Astrocyte (in vitro differentiated cells and primary cell): ENCODE measurements around the gene EGFR.

ENCODE experiments used
- EZH2 ChIP-seq: IDR thresholded peaks from 2 replicates; pipeline ENCODE4 v1.6.1; 2012; ENCODE audit warnings: mild to moderate bottlenecking, low read length, inconsistent platforms; ENCODE audit not compliant: insufficient read depth
- TF ChIP-seq, protein P1 (sequence below): IDR thresholded peaks from 2 replicates; pipeline ENCODE4 v1.5.1; 2011; ENCODE audit warnings: low read depth, mild to moderate bottlenecking, inconsistent platforms, low read length, moderate library complexity; ENCODE audit not compliant: insufficient read depth

DNA sequence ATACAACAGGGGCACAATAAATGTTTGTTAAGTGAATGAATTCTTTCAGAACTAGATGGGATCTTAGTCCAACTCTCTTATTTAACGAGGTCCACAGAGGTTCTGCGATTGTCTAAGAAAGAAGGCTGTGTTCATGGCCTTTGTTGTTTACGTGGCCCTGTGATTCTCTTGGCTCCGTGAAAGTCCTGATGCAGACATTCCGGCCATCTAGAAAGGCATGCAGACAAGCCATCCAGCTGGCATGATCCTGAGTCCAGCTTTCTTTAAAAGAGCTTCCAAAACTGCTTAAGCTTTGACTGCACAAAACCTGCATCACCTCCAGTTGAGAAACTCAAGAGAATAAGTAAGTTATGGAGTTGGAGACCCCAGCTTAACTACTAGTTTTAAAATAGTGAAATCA, 26.0 kb downstream of the EGFR start:
- no peak for TF ChIP-seq EZH2
- TF ChIP-seq, protein P1, sequence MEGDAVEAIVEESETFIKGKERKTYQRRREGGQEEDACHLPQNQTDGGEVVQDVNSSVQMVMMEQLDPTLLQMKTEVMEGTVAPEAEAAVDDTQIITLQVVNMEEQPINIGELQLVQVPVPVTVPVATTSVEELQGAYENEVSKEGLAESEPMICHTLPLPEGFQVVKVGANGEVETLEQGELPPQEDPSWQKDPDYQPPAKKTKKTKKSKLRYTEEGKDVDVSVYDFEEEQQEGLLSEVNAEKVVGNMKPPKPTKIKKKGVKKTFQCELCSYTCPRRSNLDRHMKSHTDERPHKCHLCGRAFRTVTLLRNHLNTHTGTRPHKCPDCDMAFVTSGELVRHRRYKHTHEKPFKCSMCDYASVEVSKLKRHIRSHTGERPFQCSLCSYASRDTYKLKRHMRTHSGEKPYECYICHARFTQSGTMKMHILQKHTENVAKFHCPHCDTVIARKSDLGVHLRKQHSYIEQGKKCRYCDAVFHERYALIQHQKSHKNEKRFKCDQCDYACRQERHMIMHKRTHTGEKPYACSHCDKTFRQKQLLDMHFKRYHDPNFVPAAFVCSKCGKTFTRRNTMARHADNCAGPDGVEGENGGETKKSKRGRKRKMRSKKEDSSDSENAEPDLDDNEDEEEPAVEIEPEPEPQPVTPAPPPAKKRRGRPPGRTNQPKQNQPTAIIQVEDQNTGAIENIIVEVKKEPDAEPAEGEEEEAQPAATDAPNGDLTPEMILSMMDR = no peak
